PC-3 (cell line): Measurements from ENCODE around the gene DUXB. TPM values are rescaled to one million over a fixed set of nuclear protein-coding genes. Genes with fewer than 3 reads are reported as not detected.

Experiments used
- ATAC-seq: fragments of 200-7000 bp; cut with Tn5 transposase; 2 replicates; pipeline ENCODE4 v1.9.1; 2020; ENCODE audit warnings: mild to moderate bottlenecking, moderate library complexity
- BruUV-seq: library from RNA; stranded (reverse); fragments of 400-500 nt; replicated peaks from 2 replicates; lab custom pipeline; 2021; lab: Mats Ljungman, UMichigan
- CTCF ChIA-PET: fragments of 300-600 bp; sonication (Branson Sonifier 250); formaldehyde crosslinking; loops from one replicate; lab custom pipeline; 2022; ENCODE audit warnings: antibody characterized with exemption; lab: Charles Lee
- POLR2A ChIA-PET: fragments of 300-600 bp; sonication (Branson Sonifier 250); formaldehyde crosslinking; loops from one replicate; lab custom pipeline; 2022; ENCODE audit warnings: antibody characterized with exemption; ENCODE audit not compliant: unreplicated experiment; lab: Charles Lee
- DNase-seq: peaks from one replicate; pipeline ENCODE4 v3.0.0-alpha.2; 2015
- H2AFZ ChIP-seq: fragments of 300-600 bp; sonication (generic); 2 replicates; pipeline ENCODE4 v1.6.0; 2016; ENCODE audit warnings: antibody characterized with exemption, low read length
- H3F3A ChIP-seq: fragments of 300-600 bp; sonication (generic); one replicate; pipeline ENCODE4 v1.6.0; 2017; ENCODE audit warnings: antibody characterized with exemption, low read length, control low read depth, mild to moderate bottlenecking; ENCODE audit not compliant: unreplicated experiment
- H3K27ac ChIP-seq: fragments of 300-600 bp; sonication (generic); 2 replicates; pipeline ENCODE4 v1.5.1; 2016; ENCODE audit warnings: mild to moderate bottlenecking, low read length
- H3K27me3 ChIP-seq: fragments of 300-600 bp; sonication (generic); 2 replicates; pipeline ENCODE4 v1.6.1; 2016; ENCODE audit warnings: low read length, mixed read lengths
- H3K36me3 ChIP-seq: fragments of 300-600 bp; sonication (generic); 2 replicates; pipeline ENCODE4 v1.6.1; 2016; ENCODE audit warnings: low read depth, mixed run types, low read length, mixed read lengths
- H3K4me1 ChIP-seq: fragments of 300-600 bp; sonication (generic); 2 replicates; pipeline ENCODE4 v1.5.1; 2016; ENCODE audit warnings: low read length; ENCODE audit not compliant: insufficient read depth
- H3K4me2 ChIP-seq: fragments of 300-600 bp; sonication (generic); 2 replicates; pipeline ENCODE4 v1.6.0; 2016; ENCODE audit warnings: low read length
- H3K4me3 ChIP-seq: fragments of 300-600 bp; sonication (generic); 2 replicates; pipeline ENCODE4 v1.5.1; 2016; ENCODE audit warnings: mild to moderate bottlenecking, low read length, mixed read lengths
- H3K79me2 ChIP-seq: fragments of 300-600 bp; sonication (generic); 2 replicates; pipeline ENCODE4 v1.6.1; 2017; ENCODE audit warnings: low read length, mixed read lengths
- H3K9ac ChIP-seq: fragments of 300-600 bp; sonication (generic); 2 replicates; pipeline ENCODE4 v1.6.0; 2016; ENCODE audit warnings: mild to moderate bottlenecking, low read length
- H3K9me2 ChIP-seq: fragments of 300-600 bp; sonication (generic); replicated peaks from 2 replicates; pipeline ENCODE4 v1.6.1; 2016; ENCODE audit warnings: mixed run types, low read length, mixed read lengths
- H3K9me3 ChIP-seq: fragments of 300-600 bp; sonication (generic); 2 replicates; pipeline ENCODE4 v1.6.1; 2016; ENCODE audit warnings: low read length, mixed read lengths
- H4K20me1 ChIP-seq: fragments of 300-600 bp; sonication (generic); 2 replicates; pipeline ENCODE4 v1.6.1; 2016; ENCODE audit warnings: low read length, mixed read lengths
- CTCF ChIP-seq: fragments of 300-600 bp; sonication (generic); conservative IDR thresholded peaks from 2 replicates; pipeline ENCODE4 v1.5.1; 2017; ENCODE audit warnings: antibody characterized with exemption, low read depth, mild to moderate bottlenecking, low read length
- EZH2 ChIP-seq: fragments of 300-600 bp; sonication (generic); IDR thresholded peaks from one replicate; pipeline ENCODE4 v1.6.1; 2017; ENCODE audit warnings: antibody characterized with exemption, mild to moderate bottlenecking, low read length; ENCODE audit not compliant: unreplicated experiment
- EZH2phosphoT487 ChIP-seq: fragments of 300-600 bp; sonication (generic); IDR thresholded peaks from 2 replicates; pipeline ENCODE4 v1.6.1; 2018; ENCODE audit warnings: mild to moderate bottlenecking, antibody characterized with exemption, low read length, borderline replicate concordance
- intact Hi-C: fragments of 100-400 bp; cut with micrococcal nuclease; formaldehyde crosslinking; loops from 2 replicates; pipeline ENCODE4 v1.9.0; 2023
- total RNA-seq: library from RNA; depleted of rRNA; stranded (reverse); fragments of >200 nt; gene quantifications from 2 replicates; pipeline ENCODE4 v1.2.3, GENCODE V29; 2014

DUXB gene
- total RNA-seq, 1 experiment from 2014 or later, result not detected

GRCh38 chr16:75727221-75727620, 26.0 kb upstream of the DUXB start:
- Histone ChIP-seq H3K9me3 (no peaks in the 10 kb centered on the region), H3K79me2 (no peaks in the 10 kb centered on the region), H3K4me1 (no peaks in the 10 kb centered on the region), H3K27ac (no peak overlapping the region), H3K4me2 (no peak overlapping the region), H3K4me3 (no peak overlapping the region), H3K9me2 (no peaks in the 10 kb centered on the region), H4K20me1 (no peaks in the 10 kb centered on the region), H3K27me3 (no peaks in the 10 kb centered on the region), H3K9ac (no peak overlapping the region), H3F3A (no peaks in the 10 kb centered on the region), H3K36me3 (no peaks in the 10 kb centered on the region), H2AFZ (no peak overlapping the region)
- ATAC-seq, result no peak
- CTCF ChIA-PET, result no interaction called here
- no peak for DNase-seq
- TF ChIP-seq EZH2phosphoT487 (no peak), CTCF (no peak), EZH2 (no peak)
- POLR2A ChIA-PET, result no interaction called here
- BruUV-seq, result no TSS peak
- intact Hi-C loops, result no loop called here

GRCh38 chr16:75726390-75726789, 25.1 kb upstream of the DUXB start, which contains the start of gene CPHXL:
CPHXL (minus strand) TSS chr16:75726490; CDS start chr16:75726442, 48 bp downstream.
- BruUV-seq, result no TSS peak
- POLR2A ChIA-PET, result no interaction called here

More at GRCh38 chr16:75726390-75726789, 25.1 kb upstream of the DUXB start, which contains the start of gene CPHXL:
- H3K27ac ChIP-seq, result no peak within 1 kb of the TSS
- no peaks in the 10 kb centered on the region for H3K4me1 ChIP-seq
- CTCF ChIA-PET, result no interaction called here
- ATAC-seq (no peak), DNase-seq (no peak)
- H4K20me1 ChIP-seq, result no peaks in the 10 kb centered on the region
- H3K9ac ChIP-seq, result no peak within 1 kb of the TSS
- TF ChIP-seq CTCF (no peak), EZH2phosphoT487 (no peak), EZH2 (no peak)
- no peaks in the 10 kb centered on the region for H3F3A ChIP-seq
- H3K36me3 ChIP-seq, result no peaks in the 10 kb centered on the region
- no peaks in the 10 kb centered on the region for H3K27me3 ChIP-seq
- H3K79me2 ChIP-seq, result no peaks in the 10 kb centered on the region
- no peak within 1 kb of the TSS for H3K4me2 ChIP-seq
- no peak within 1 kb of the TSS for H2AFZ ChIP-seq
- no peak within 1 kb of the TSS for H3K4me3 ChIP-seq
- no peaks in the 10 kb centered on the region for H3K9me2 ChIP-seq
- intact Hi-C loops, result no loop called here
- no peaks in the 10 kb centered on the region for H3K9me3 ChIP-seq
